ENCODE measurements around the gene ZDHHC20. TPM values are rescaled to one million over a fixed set of nuclear protein-coding genes. Genes with fewer than 3 reads are reported as not detected.
"Not testable (repeated sequence)": the region's sequence is repeated elsewhere in the genome, so short reads cannot be mapped to it uniquely, and the experiment has no call there.

ZDHHC20 gene
- total RNA-seq, 1 donor from 2014 or later: 77.7 TPM

DNA sequence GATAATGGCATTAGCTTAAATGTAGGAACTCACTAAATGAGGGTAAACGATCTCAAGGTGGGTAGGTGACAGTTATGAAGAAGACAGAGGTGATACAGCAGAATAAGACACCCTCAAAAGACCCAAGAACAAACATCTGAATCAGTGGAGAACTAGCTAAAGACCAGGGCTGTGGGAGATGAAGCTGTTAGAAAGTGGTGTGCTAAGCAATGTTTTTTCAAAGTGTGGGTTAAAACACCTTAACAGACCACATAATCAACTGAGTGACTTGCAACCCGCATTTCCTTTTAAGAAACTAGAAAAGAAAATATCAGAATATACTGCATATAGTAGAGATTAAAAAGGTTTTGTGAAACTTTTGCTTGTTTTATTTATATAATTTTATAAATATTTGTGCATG lies 70.0 kb downstream of the ZDHHC20 start:
- Histone ChIP-seq H3K27me3 (no peaks in the 10 kb centered on the region), H3K9me3 (no peaks in the 10 kb centered on the region), H3K4me1 (no peaks in the 10 kb centered on the region), H3K36me3 (peaks cover 79% of the 10 kb centered on the region), H3K27ac (no peak overlapping the region), H3K4me3 (no peak overlapping the region)
- no peak for DNase-seq
- ATAC-seq: no peak
- intact Hi-C loops (cut with DNase I): no loop called here
- TF ChIP-seq, protein P1, sequence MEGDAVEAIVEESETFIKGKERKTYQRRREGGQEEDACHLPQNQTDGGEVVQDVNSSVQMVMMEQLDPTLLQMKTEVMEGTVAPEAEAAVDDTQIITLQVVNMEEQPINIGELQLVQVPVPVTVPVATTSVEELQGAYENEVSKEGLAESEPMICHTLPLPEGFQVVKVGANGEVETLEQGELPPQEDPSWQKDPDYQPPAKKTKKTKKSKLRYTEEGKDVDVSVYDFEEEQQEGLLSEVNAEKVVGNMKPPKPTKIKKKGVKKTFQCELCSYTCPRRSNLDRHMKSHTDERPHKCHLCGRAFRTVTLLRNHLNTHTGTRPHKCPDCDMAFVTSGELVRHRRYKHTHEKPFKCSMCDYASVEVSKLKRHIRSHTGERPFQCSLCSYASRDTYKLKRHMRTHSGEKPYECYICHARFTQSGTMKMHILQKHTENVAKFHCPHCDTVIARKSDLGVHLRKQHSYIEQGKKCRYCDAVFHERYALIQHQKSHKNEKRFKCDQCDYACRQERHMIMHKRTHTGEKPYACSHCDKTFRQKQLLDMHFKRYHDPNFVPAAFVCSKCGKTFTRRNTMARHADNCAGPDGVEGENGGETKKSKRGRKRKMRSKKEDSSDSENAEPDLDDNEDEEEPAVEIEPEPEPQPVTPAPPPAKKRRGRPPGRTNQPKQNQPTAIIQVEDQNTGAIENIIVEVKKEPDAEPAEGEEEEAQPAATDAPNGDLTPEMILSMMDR (IDR thresholded peaks at IDR 0.05): no peak

DNA sequence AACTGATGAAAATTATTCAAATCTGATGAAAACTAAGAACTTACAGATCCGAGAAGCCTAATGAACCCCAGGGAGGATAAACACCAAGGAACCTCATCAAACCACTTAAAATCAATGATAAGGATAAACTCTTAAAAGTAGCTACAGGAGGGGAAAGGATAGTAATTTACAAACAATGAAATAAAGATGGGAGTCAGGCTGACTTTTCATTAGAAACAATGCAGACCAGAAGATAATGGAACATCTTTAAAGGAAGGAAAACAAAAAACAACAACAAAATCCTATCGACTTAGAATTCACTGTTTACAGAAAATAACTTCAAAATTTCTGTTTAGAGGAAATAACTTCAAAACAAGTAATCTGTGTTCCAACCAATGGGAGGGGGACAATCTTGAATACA lies 73.4 kb downstream of the ZDHHC20 start:
- TF ChIP-seq, protein P1 (IDR thresholded peaks at IDR 0.05): no peak
- no peaks in the 10 kb centered on the region for H3K4me1 ChIP-seq
- peaks cover 90% of the 10 kb centered on the region for H3K36me3 ChIP-seq
- ATAC-seq (no peak), DNase-seq (no peak)
- H3K9me3 ChIP-seq: no peaks in the 10 kb centered on the region
- no peak overlapping the region for H3K27ac ChIP-seq
- H3K27me3 ChIP-seq: no peaks in the 10 kb centered on the region
- intact Hi-C loops (cut with DNase I): no loop called here
- no peak overlapping the region for H3K4me3 ChIP-seq

DNA sequence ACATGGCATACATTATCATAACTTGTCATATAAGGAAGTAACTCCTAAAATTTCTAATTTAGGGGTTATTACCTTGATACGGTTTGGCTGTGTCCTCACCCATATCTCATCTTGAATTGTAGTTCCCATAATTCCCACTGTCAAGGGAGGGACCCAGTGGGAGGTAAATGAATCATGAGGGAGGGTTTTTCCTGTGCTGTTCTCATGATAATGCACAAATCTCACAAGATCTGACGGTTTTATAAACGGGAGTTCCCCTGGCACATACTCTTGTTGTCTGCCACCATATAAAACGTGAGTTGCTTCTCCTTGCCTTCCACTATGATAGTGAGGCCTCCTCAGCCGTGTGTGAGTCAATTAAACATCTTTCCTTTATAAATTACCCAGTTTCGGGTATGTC lies 76.0 kb downstream of the ZDHHC20 start:
- TF ChIP-seq, protein P1 (IDR thresholded peaks at IDR 0.05): no peak
- H3K36me3 ChIP-seq: peaks cover 87% of the 10 kb centered on the region
- no peak overlapping the region for H3K27ac ChIP-seq
- intact Hi-C loops (cut with DNase I): no loop called here
- H3K9me3 ChIP-seq: no peaks in the 10 kb centered on the region
- H3K27me3 ChIP-seq: no peaks in the 10 kb centered on the region
- no peak for ATAC-seq
- no peak for DNase-seq
- no peak overlapping the region for H3K4me3 ChIP-seq
- H3K4me1 ChIP-seq: no peaks in the 10 kb centered on the region

DNA sequence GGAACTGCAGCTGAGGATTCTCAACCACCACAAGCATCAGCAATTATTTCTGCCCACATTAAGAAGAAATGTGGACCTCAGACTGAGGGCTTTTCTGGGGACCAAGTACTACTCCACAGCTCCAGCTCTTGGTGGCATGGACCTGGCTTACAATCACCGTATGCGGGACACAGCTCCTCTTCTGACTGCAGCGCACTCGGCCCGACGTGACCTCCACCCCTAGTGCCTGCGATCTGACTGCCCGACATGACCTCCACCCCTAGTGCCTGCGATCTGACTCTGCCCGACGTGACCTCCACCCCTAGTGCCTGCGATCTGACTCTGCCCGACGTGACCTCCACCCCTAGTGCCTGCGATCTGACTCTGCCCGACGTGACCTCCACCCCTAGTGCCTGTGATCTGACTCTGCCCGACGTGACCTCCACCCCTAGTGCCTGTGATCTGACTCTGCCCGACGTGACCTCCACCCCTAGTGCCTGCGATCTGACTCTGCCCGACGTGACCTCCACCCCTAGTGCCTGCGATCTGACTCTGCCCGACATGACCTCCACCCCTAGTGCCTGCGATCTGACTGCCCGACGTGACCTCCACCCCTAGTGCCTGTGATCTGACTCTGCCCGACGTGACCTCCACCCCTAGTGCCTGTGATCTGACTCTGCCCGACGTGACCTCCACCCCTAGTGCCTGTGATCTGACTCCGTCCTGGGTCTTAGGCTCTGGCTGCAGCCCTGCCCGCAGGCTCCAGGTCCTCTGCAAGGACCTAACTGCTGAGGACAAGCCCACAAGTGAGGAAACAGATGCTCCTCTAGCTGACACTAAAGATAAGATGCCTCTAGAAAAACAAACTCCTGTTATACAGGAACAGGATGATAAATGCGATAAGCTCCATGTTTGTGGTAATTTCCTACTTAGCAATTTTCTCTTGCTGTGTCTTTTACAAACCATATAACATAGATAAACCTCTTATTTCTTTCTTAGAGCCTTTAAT lies 81.8 kb downstream of the ZDHHC20 start:
- intact Hi-C loops (cut with DNase I); H3K27me3 ChIP-seq; H3K4me3 ChIP-seq; DNase-seq; ATAC-seq; H3K27ac ChIP-seq; H3K4me1 ChIP-seq; H3K9me3 ChIP-seq: not testable (repeated sequence)
- H3K36me3 ChIP-seq: peaks cover 68% of the 10 kb centered on the region

DNA sequence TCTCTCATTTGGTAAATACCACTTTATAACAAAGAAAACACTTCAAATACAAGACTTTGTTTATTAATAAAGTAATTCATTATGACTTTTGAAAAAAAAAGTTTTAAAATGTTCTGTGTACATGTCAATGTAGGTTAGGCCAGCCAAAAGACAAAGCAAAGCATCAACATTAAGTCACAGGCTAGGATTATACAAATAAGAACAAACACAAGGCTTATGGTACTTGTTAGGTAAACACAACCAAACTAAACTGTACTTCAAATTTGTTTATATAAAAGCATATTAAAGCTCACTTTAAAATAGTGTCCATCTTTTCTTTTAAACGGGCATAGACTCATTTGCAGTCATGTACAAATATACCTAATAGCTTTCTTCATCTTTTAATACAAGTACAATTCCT lies 86.6 kb downstream of the ZDHHC20 start:
- Histone ChIP-seq H3K4me1 (no peaks in the 10 kb centered on the region), H3K27me3 (no peaks in the 10 kb centered on the region), H3K9me3 (no peaks in the 10 kb centered on the region), H3K4me3 (no peak overlapping the region), H3K36me3 (peaks cover 30% of the 10 kb centered on the region), H3K27ac (no peak overlapping the region)
- no peak for DNase-seq
- intact Hi-C loops (cut with DNase I): no loop called here
- no peak for ATAC-seq
- TF ChIP-seq, protein P1 (IDR thresholded peaks at IDR 0.05): no peak

DNA sequence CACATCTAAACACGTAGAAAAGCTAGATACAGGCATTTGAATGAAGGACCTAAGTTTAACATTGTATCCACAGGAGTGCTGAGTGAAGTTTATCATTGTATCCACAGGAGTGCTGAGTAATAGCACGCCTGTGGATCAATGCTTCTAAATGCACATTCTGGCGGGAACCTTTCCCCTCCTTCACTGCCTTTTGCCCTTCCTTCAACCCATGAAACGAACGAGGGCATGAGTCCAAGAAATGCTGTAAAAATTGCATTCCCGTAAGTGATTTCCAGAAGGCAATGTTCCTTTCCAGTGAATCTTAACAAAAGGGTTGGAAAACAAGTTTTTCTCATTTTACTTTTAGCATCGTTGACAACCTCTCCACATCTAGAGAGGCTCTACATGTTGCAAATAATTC lies 88.1 kb downstream of the ZDHHC20 start:
- Histone ChIP-seq H3K36me3 (peaks cover 20% of the 10 kb centered on the region), H3K27me3 (no peaks in the 10 kb centered on the region), H3K9me3 (no peaks in the 10 kb centered on the region), H3K4me3 (no peak overlapping the region), H3K4me1 (no peaks in the 10 kb centered on the region), H3K27ac (no peak overlapping the region)
- DNase-seq (no peak), ATAC-seq (no peak)
- intact Hi-C loops (cut with DNase I): no loop called here
- TF ChIP-seq, protein P1 (IDR thresholded peaks at IDR 0.05): no peak

Data from upper lobe of right lung (tissue), 1 donor.